SK-N-SH treated with all-trans-retinoic acid at 6 μM for 48 hours (cell line): ENCODE results near the gene NTMT1.

Source experiments
- ATAC-seq: fragments of 200-7000 bp; cut with Tn5 transposase; 3 replicates; pipeline ENCODE4 v1.9.1; 2020; ENCODE audit warnings: mild to moderate bottlenecking, moderate library complexity
- ARNTL ChIP-seq: fragments of 450-650 bp; formaldehyde crosslinking; IDR thresholded peaks from 2 replicates; pipeline ENCODE4 v1.5.0; 2020; ENCODE audit warnings: low read depth, mild to moderate bottlenecking, moderate library complexity, borderline replicate concordance
- BACH2 ChIP-seq: fragments of 250-450 bp; sonication (Bioruptor Pico); IDR thresholded peaks from 2 replicates; pipeline ENCODE4 v1.9.0; 2021; ENCODE audit warnings: mild to moderate bottlenecking, borderline replicate concordance
- CSDC2 ChIP-seq: fragments of 250-450 bp; sonication (Bioruptor Pico); IDR thresholded peaks from 2 replicates; pipeline ENCODE4 v1.5.0; 2020; ENCODE audit warnings: mild to moderate bottlenecking, moderate library complexity
- ESRRG ChIP-seq: fragments of 250-450 bp; sonication (Bioruptor Pico); IDR thresholded peaks from 2 replicates; pipeline ENCODE4 v1.6.1; 2021; ENCODE audit warnings: mild to moderate bottlenecking
- ISL1 ChIP-seq: fragments of 250-450 bp; sonication (Bioruptor Pico); IDR thresholded peaks from 2 replicates; pipeline ENCODE4 v2.1.2; 2022; ENCODE audit warnings: mild to moderate bottlenecking, moderate library complexity
- PATZ1 ChIP-seq: fragments of 250-450 bp; sonication (Bioruptor Pico); IDR thresholded peaks from 2 replicates; pipeline ENCODE4 v1.8.0; 2020; ENCODE audit warnings: mild to moderate bottlenecking, moderate library complexity, borderline replicate concordance
- POU6F1 ChIP-seq: fragments of 250-450 bp; sonication (Bioruptor Pico); IDR thresholded peaks from 2 replicates; pipeline ENCODE4 v1.8.0; 2021; ENCODE audit warnings: low read depth, mild to moderate bottlenecking, moderate library complexity, borderline replicate concordance
- RARB ChIP-seq: fragments of 250-450 bp; sonication (Bioruptor Pico); IDR thresholded peaks from 2 replicates; pipeline ENCODE4 v1.8.0; 2021; ENCODE audit warnings: mild to moderate bottlenecking, moderate library complexity
- TOX ChIP-seq: fragments of 250-450 bp; sonication (Bioruptor Pico); IDR thresholded peaks from 2 replicates; pipeline ENCODE4 v1.8.0; 2021; ENCODE audit warnings: mild to moderate bottlenecking, moderate library complexity, borderline replicate concordance
- TSHZ2 ChIP-seq: fragments of 250-450 bp; sonication (Bioruptor Pico); IDR thresholded peaks from 2 replicates; pipeline ENCODE4 v1.5.0; 2020; ENCODE audit warnings: mild to moderate bottlenecking, moderate library complexity
- ZC3H10 ChIP-seq: fragments of 250-450 bp; sonication (Bioruptor Pico); IDR thresholded peaks from 2 replicates; pipeline ENCODE4 v1.5.1; 2021; ENCODE audit warnings: mild to moderate bottlenecking, moderate library complexity
- ZFP30 ChIP-seq: fragments of 450-650 bp; formaldehyde crosslinking; IDR thresholded peaks from 2 replicates; pipeline ENCODE4 v1.5.0; 2022; ENCODE audit warnings: mild to moderate bottlenecking, moderate library complexity
- ZNF565 ChIP-seq: fragments of 450-650 bp; formaldehyde crosslinking; conservative IDR thresholded peaks from 2 replicates; pipeline ENCODE4 v1.5.0; 2020; ENCODE audit warnings: low read depth, mild to moderate bottlenecking, moderate library complexity
- ZNF70 ChIP-seq: fragments of 450-650 bp; formaldehyde crosslinking; IDR thresholded peaks from 2 replicates; pipeline ENCODE4 v1.5.0; 2020; ENCODE audit warnings: mild to moderate bottlenecking, moderate library complexity

Gene NTMT1

GRCh38 chr9:129607027-129607387, 19.0 kb upstream of the NTMT1 start:
- TF ChIP-seq ZNF70 (CRISPR knock-in tag): no peak
- ATAC-seq: no peak

- TF ChIP-seq ISL1 (CRISPR knock-in tag) (no peak), TOX (CRISPR knock-in tag) (no peak), ZC3H10 (CRISPR knock-in tag) (no peak), ESRRG (CRISPR knock-in tag) (no peak), ZFP30 (CRISPR knock-in tag) (no peak), ZNF70 (CRISPR knock-in tag) (no peak), BACH2 (no peak)
- no peak for ATAC-seq
Observed at GRCh38 chr9:129608561-129609481, 17.1 kb upstream of the NTMT1 start.

- TF ChIP-seq POU6F1 (CRISPR knock-in tag) (no peak), ZNF565 (CRISPR knock-in tag) (no peak), ZC3H10 (CRISPR knock-in tag) (no peak), RARB (CRISPR knock-in tag) (no peak)
- no peak for ATAC-seq
Observed at GRCh38 chr9:129609486-129610212, 16.3 kb upstream of the NTMT1 start.

- TF ChIP-seq ARNTL (CRISPR knock-in tag) (no peak), PATZ1 (CRISPR knock-in tag) (no peak), TSHZ2 (CRISPR knock-in tag) (no peak), POU6F1 (CRISPR knock-in tag) (no peak), CSDC2 (CRISPR knock-in tag) (no peak)
- ATAC-seq: no peak
Observed at GRCh38 chr9:129610213-129610472, 15.8 kb upstream of the NTMT1 start.

- ATAC-seq: peak; percentile 79
- TF ChIP-seq PATZ1 (CRISPR knock-in tag): no peak
Observed at GRCh38 chr9:129610473-129611306, 15.3 kb upstream of the NTMT1 start.
